GM18858 (cell line): ENCODE data around the gene PTPRN2.
"Not testable (repeated sequence)": the region's sequence is repeated elsewhere in the genome, so short reads cannot be mapped to it uniquely, and the experiment has no call there.

Experiments
- ATAC-seq: cut with Tn5 transposase; IDR thresholded peaks from one replicate; pipeline ENCODE4 v1.9.1; 2021; ENCODE audit not compliant: unreplicated experiment

PTPRN2 gene

DNA sequence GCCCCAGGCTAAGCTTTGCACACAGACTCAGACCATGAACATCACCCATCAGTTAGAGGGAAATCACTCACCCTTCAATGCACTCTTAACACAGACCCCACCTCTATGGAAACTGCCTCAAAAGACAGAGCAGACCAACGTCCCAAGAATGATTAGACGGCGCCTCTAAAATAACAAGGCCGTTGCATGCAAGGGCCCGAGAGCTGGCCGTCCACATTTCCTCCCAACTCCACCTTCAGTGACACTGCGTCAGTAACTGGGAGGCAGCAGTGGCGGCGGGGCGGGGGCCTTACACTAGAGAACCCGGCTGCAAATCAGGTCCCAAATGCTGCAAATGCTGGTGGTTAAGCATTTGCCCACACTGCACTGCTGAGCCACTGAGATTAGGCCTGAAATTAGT is 115.0 kb downstream of the PTPRN2 start:
- no peak for ATAC-seq

GRCh38 chr7:158471716-158472115 is 115.9 kb downstream of the PTPRN2 start:
- ATAC-seq: no peak

GRCh38 chr7:158470336-158470735 is 117.3 kb downstream of the PTPRN2 start:
- ATAC-seq: no peak

DNA sequence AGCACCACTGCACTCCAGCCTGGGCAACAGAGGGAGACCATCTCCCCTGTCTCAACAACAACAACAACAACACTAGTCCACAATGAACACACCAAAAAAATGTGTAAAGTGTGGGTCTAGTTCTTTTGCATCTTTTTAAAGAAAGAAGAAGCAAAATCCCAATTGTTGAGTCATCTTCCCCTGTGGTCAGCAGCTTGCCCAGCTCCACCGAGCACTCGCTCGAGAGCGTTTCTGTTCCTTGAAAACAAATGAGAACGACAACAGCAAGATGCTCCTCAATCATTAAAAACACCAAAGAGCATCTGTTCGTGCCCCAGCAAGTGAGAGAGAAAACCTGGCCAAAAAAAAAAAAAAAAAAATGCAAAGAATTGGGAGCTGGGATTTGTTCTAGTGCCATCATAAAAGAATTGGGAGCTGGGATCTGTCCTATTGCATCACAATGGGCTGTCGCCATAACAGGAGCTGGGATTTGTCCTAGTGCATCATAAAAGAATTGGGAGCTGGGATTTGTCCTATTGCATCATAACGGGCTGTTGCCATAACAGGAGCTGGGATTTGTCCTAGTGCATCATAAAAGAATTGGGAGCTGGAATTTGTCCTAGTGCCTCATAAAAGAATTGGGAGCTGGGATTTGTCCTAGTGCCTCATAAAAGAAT is 118.1 kb downstream of the PTPRN2 start:
- no peak for ATAC-seq

- ATAC-seq: no peak
Observed at GRCh38 chr7:158468700-158469296, 118.8 kb downstream of the PTPRN2 start.

DNA sequence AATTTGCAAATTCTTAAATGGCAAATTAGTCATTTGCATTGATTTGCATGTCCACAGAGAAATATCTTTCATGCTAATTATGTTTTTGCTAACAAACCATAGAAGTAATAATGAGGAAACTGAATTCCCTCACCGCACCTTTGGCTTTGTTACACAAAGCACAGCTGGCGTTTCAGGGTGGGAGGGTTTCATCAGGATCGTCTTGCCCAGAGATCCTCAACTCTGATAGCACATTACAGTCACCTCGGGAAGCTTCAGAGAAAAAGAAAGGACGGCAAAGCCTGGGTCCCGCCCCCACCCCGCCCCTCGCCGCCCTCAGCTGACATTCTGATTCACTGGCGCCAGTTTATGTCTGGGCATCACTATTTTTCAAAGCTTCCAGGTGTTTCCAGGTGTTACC is 119.4 kb downstream of the PTPRN2 start:
- ATAC-seq: no peak

DNA sequence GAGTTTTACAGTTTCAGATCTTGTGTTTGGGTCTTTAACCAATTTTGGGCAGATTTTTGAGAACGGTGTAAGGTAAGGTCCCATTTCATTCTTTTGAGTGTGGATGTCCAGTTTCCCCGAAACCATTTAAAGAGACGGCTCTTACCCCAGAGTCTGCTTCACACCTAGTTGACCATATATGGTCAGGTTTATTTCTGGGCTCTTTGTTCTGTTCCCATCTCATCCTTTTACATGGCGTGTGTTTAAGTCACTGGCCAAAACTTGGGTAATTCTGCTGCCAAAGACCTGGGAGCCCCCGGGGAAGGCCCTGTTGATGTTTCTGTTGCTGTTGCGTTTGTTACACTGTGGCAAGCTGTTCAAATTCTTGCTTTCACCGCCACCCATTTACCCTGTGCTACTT is 120.1 kb downstream of the PTPRN2 start:
- no peak for ATAC-seq

GRCh38 chr7:158463317-158463716 is 124.3 kb downstream of the PTPRN2 start:
- ATAC-seq: no peak

GRCh38 chr7:158461824-158462223 is 125.8 kb downstream of the PTPRN2 start:
- no peak for ATAC-seq

DNA sequence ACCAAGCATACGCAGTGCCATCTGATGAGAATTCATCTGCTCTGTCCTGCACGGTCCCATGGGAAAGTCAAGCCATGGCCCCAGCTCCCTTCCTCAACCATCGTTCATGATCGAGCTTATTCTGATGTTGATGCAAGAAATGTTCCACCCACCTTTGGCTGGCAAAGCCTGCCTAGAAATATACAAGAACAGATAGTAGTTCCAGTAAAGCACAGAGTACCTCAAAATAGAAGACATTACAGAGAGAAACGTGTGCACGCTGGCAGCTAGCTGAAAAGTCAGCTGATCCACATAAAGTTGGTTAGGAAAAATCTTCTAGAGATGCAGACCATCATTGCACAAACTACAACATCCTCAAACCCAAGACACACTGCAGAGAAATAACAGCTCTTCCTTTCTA is 127.0 kb downstream of the PTPRN2 start:
- ATAC-seq: no peak

- ATAC-seq: no peak
Observed at GRCh38 chr7:158458716-158459282, 128.8 kb downstream of the PTPRN2 start.

DNA sequence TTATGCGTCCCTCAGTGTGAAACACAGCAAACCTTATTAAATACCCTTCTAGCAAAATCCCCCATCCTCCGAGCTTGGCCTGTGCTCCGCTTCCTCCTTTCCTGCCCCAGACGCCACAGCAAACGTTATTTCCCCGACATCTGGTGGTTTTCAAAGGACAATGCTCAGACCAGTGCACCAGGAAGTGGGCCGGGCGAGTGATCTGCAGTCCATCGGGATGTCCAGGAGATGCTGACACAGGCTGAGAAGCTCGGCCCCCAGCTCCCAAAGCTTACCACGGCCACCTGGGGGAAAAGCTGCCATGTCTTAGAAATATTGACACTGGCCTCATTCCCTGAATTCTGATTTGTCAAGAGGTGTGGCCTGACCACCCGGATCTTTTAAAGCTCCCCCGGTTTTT is 129.5 kb downstream of the PTPRN2 start:
- ATAC-seq: no peak

DNA sequence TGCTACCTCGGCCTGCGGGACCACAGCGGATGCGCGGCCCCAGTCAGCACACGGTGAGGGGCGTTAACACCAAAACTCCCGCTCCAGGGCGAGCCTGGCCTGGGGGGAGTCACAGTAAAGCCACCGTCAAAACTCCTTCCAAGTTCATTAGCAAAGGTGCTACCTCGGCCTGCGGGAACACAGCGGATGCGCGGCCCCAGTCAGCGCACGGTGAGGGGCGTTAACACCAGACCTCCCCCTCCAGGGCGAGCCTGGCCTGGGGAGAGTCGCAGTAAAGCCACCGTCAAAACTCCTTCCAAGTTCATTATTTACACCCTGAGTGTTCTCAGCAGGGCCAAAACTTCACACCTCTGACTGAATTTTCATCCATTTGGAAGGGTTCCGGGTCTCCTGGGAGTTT is 130.0 kb downstream of the PTPRN2 start:
- ATAC-seq: not testable (repeated sequence)

GRCh38 chr7:158454631-158455030 is 133.0 kb downstream of the PTPRN2 start:
- ATAC-seq: no peak

DNA sequence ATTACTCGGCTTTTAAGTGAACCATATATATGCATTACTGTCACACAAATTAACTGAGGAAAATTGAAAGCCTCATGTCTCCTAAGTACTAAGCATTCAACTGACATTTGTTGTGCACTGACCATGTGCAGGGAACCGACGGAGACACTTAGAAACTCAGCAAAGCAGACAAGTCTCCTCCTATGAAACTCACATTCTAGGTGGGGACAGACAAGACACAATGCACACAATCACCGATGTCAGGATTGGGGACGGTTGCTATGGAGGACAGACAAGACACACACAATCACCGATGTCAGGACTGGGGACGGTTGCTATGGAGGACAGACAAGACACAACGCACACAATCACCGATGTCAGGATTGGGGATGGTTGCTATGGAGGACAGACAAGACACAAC is 134.0 kb downstream of the PTPRN2 start:
- no peak for ATAC-seq

GRCh38 chr7:158452331-158452730 is 135.3 kb downstream of the PTPRN2 start:
- ATAC-seq: no peak

- no peak for ATAC-seq
Observed at GRCh38 chr7:158450476-158451124, 137.0 kb downstream of the PTPRN2 start.

DNA sequence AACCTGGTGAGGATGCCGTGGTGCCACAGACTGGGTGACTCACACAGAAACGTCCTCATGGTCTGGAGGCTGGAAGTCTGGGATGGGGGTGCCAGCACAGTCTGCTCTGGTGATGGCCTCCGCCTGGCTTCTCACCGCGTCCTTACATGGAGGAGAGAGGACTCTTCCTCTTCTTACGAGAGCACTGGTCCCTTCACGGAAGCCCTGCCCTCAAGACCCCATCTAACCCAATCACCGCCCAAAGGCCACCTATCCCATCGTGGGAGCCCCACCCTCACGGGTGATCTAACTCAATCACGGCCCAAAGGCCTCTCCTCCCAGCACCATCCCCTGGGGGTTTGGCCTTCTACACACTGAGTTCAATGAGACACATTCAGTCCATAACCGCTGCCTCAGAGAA is 137.7 kb downstream of the PTPRN2 start:
- ATAC-seq: no peak

- ATAC-seq: no peak
Observed at GRCh38 chr7:158449266-158449665, 138.4 kb downstream of the PTPRN2 start.

- ATAC-seq: no peak
Observed at GRCh38 chr7:158448430-158449100, 139.1 kb downstream of the PTPRN2 start.

GRCh38 chr7:158447506-158448171 is 140.0 kb downstream of the PTPRN2 start:
- ATAC-seq: no peak
